Measurements from ENCODE around the gene TSPAN31.

GRCh38 chr12:57720606-57721595 lies 23.9 kb upstream of the TSPAN31 start:
- TF ChIP-seq CTCF (IDR thresholded peaks at IDR 0.05): no peak
- TF ChIP-seq POLR2A (IDR thresholded peaks at IDR 0.05): no peak
- TF ChIP-seq POLR2AphosphoS5 (IDR thresholded peaks at IDR 0.05): no peak

Measured in gastroesophageal sphincter (tissue), 3 donors.